HG03175 (cell line): ENCODE data around the gene KLHL29.

Experiments
- ATAC-seq: cut with Tn5 transposase; IDR thresholded peaks from one replicate; pipeline ENCODE4 v1.9.1; 2021; ENCODE audit warnings: mild to moderate bottlenecking, moderate library complexity; ENCODE audit not compliant: unreplicated experiment

Gene KLHL29

GRCh38 chr2:23393722-23394121, 8.7 kb downstream of the KLHL29 start:
- no peak for ATAC-seq

- ATAC-seq: no peak
Measured at GRCh38 chr2:23394700-23395099, 9.7 kb downstream of the KLHL29 start.

- ATAC-seq: no peak
Measured at GRCh38 chr2:23397478-23397877, 12.5 kb downstream of the KLHL29 start.

GRCh38 chr2:23399674-23400261, 14.8 kb downstream of the KLHL29 start:
- ATAC-seq: peak; percentile 80

GRCh38 chr2:23400703-23401102, 15.7 kb downstream of the KLHL29 start:
- no peak for ATAC-seq

- ATAC-seq: no peak
Measured at GRCh38 chr2:23401427-23402204, 16.6 kb downstream of the KLHL29 start.

- ATAC-seq: no peak
Measured at GRCh38 chr2:23402205-23402740, 17.3 kb downstream of the KLHL29 start.

GRCh38 chr2:23404426-23404825, 19.4 kb downstream of the KLHL29 start:
- peak; percentile 46 for ATAC-seq

- no peak for ATAC-seq
Measured at GRCh38 chr2:23409248-23409647, 24.3 kb downstream of the KLHL29 start.

GRCh38 chr2:23410596-23410995, 25.6 kb downstream of the KLHL29 start:
- no peak for ATAC-seq

- no peak for ATAC-seq
Measured at GRCh38 chr2:23411752-23412431, 26.9 kb downstream of the KLHL29 start.

GRCh38 chr2:23412556-23413155, 27.7 kb downstream of the KLHL29 start:
- no peak for ATAC-seq

- no peak for ATAC-seq
Measured at GRCh38 chr2:23413641-23414040, 28.7 kb downstream of the KLHL29 start.

- no peak for ATAC-seq
Measured at GRCh38 chr2:23414106-23414505, 29.1 kb downstream of the KLHL29 start.

GRCh38 chr2:23414871-23415270, 29.9 kb downstream of the KLHL29 start:
- ATAC-seq: no peak

- no peak for ATAC-seq
Measured at GRCh38 chr2:23417310-23417709, 32.3 kb downstream of the KLHL29 start.

GRCh38 chr2:23418056-23418455, 33.1 kb downstream of the KLHL29 start:
- no peak for ATAC-seq

- no peak for ATAC-seq
Measured at GRCh38 chr2:23418461-23418911, 33.5 kb downstream of the KLHL29 start.

GRCh38 chr2:23419171-23420090, 34.5 kb downstream of the KLHL29 start:
- ATAC-seq: no peak
